K562 (cell line): ENCODE measurements around the gene TUBG2. TPM values are rescaled to one million over a fixed set of nuclear protein-coding genes. Genes with fewer than 3 reads are reported as not detected.
A peak's percentile ranks its signal among the peaks of the same experiment; 100 is the strongest.

Experiments used
- ASH1L ChIP-seq: fragments of 450-650 bp; IDR thresholded peaks from 2 replicates; pipeline ENCODE4 v1.6.1; 2018; ENCODE audit warnings: borderline replicate concordance, mild to moderate bottlenecking, low read depth; ENCODE audit not compliant: partially characterized antibody
- CREB1 ChIP-seq, 2 experiments: sonication (generic) in 1 of 2; formaldehyde crosslinking in 1 of 2; IDR thresholded peaks; 2 replicates each; pipeline versions ENCODE4 v1.6.1 to v1.8.0; 2012 to 2022; ENCODE audit warnings: inconsistent platforms in 1 of 2, mild to moderate bottlenecking in 1 of 2, missing genetic modification reagents in 1 of 2, moderate library complexity in 1 of 2
- E2F3 ChIP-seq: fragments of 250-450 bp; sonication (Bioruptor Pico); IDR thresholded peaks from 2 replicates; pipeline ENCODE4 v1.4.0; 2020; ENCODE audit warnings: mild to moderate bottlenecking
- HDAC6 ChIP-seq: IDR thresholded peaks from 2 replicates; pipeline ENCODE4 v1.6.1; 2012; ENCODE audit warnings: low read depth, mild to moderate bottlenecking, control low read depth, inconsistent platforms, low read length, moderate library complexity
- HNRNPL ChIP-seq: fragments of 200-400 bp; formaldehyde crosslinking; IDR thresholded peaks from 2 replicates; pipeline ENCODE4 v1.6.1; 2017; ENCODE audit warnings: low read depth, mild to moderate bottlenecking, low read length
- MEIS2 ChIP-seq: fragments of 450-650 bp; IDR thresholded peaks from 2 replicates; pipeline ENCODE4 v1.6.1; 2014; ENCODE audit warnings: mild to moderate bottlenecking; ENCODE audit not compliant: partially characterized antibody
- MTA1 ChIP-seq: fragments of 450-650 bp; IDR thresholded peaks from 2 replicates; pipeline ENCODE4 v1.6.1; 2017; ENCODE audit warnings: borderline replicate concordance
- NONO ChIP-seq, 2 experiments: fragments of 200-400 bp in 1 of 2; fragments of 450-650 bp in 1 of 2; formaldehyde crosslinking in 1 of 2; IDR thresholded peaks; 2 replicates each; pipeline ENCODE4 v1.6.1; 2017; ENCODE audit warnings: low read depth in 2 of 2, mild to moderate bottlenecking in 2 of 2, moderate library complexity in 2 of 2, low read length in 1 of 2
- PHF8 ChIP-seq: fragments of 200-600 bp; sonication (generic); IDR thresholded peaks from 2 replicates; pipeline ENCODE4 v1.6.1; 2012; ENCODE audit warnings: mixed run types, mild to moderate bottlenecking, inconsistent platforms, low read length, moderate library complexity, borderline replicate concordance
- POU5F1 ChIP-seq: fragments of 150-350 bp; IDR thresholded peaks from 2 replicates; pipeline ENCODE4 v1.6.1; 2014; ENCODE audit warnings: borderline replicate concordance, low read length, low read depth, mild to moderate bottlenecking; ENCODE audit not compliant: partially characterized antibody
- RBFOX2 ChIP-seq: fragments of 200-400 bp; formaldehyde crosslinking; IDR thresholded peaks from 2 replicates; pipeline ENCODE4 v1.6.1; 2017; ENCODE audit warnings: low read depth, mild to moderate bottlenecking, low read length, moderate library complexity
- SIX5 ChIP-seq, 2 experiments: IDR thresholded peaks; 2 replicates each; pipeline ENCODE4 v1.6.1; 2011; ENCODE audit warnings: low read length in 2 of 2, borderline replicate concordance in 1 of 2, low read depth in 1 of 2, mild to moderate bottlenecking in 1 of 2, moderate library complexity in 1 of 2; ENCODE audit not compliant: insufficient read depth in 1 of 2
- SMAD1 ChIP-seq: fragments of 150-350 bp; IDR thresholded peaks from 2 replicates; pipeline ENCODE4 v1.6.1; 2014; ENCODE audit warnings: low read length, low read depth; ENCODE audit not compliant: partially characterized antibody
- SMARCA5 ChIP-seq: fragments of 450-650 bp; IDR thresholded peaks from 2 replicates; pipeline ENCODE4 v1.6.1; 2016
- SP1 ChIP-seq: sonication (generic); formaldehyde crosslinking; IDR thresholded peaks from 2 replicates; pipeline ENCODE4 v1.8.1; 2022; ENCODE audit warnings: mild to moderate bottlenecking, missing genetic modification reagents
- TCFL5 ChIP-seq: fragments of 250-450 bp; sonication (Bioruptor Pico); conservative IDR thresholded peaks from 2 replicates; pipeline ENCODE4 v1.6.1; 2021; ENCODE audit warnings: mild to moderate bottlenecking, moderate library complexity, matching md5 sums
- TOE1 ChIP-seq, 2 experiments: fragments of 450-650 bp in 1 of 2; sonication (generic) in 1 of 2; formaldehyde crosslinking in 1 of 2; IDR thresholded peaks; 2 replicates each; pipeline versions ENCODE4 v1.7.1 to v1.8.0; 2016 to 2022; ENCODE audit warnings: borderline replicate concordance in 2 of 2, mild to moderate bottlenecking in 2 of 2, antibody characterized with exemption in 1 of 2, inconsistent platforms in 1 of 2, low read depth in 1 of 2, missing genetic modification reagents in 1 of 2, moderate library complexity in 1 of 2
- VEZF1 ChIP-seq: fragments of 200-800 bp; sonication (Bioruptor generic); IDR thresholded peaks from 2 replicates; pipeline ENCODE4 v1.6.1; 2017; ENCODE audit warnings: missing genetic modification characterization, missing compliant biosample characterization
- ZBTB26 ChIP-seq: fragments of 450-650 bp; formaldehyde crosslinking; IDR thresholded peaks from 2 replicates; pipeline ENCODE4 v1.4.0; 2022; ENCODE audit warnings: missing genetic modification characterization
- ZNF143 ChIP-seq: sonication (generic); formaldehyde crosslinking; IDR thresholded peaks from 2 replicates; pipeline ENCODE4 v1.9.0; 2022; ENCODE audit warnings: mild to moderate bottlenecking, missing genetic modification reagents
- ZNF444 ChIP-seq: fragments of 250-450 bp; sonication (Bioruptor Pico); IDR thresholded peaks from 2 replicates; pipeline ENCODE4 v1.4.0; 2020; ENCODE audit warnings: mild to moderate bottlenecking, moderate library complexity
- ZNF551 ChIP-seq: fragments of 250-450 bp; sonication (Bioruptor Pico); IDR thresholded peaks from 2 replicates; pipeline ENCODE4 v1.5.0; 2021; ENCODE audit warnings: mild to moderate bottlenecking, moderate library complexity
- polyA plus RNA-seq, 8 experiments: library from polyadenylated mRNA; depleted of rRNA in 4 of 8; stranded (reverse) in 5 of 8; unstranded in 3 of 8; fragments of >200 nt; fragmentation: Nextera tagmentation in 2 of 8; fragmentation: Illumina TruSeq in 1 of 8; extraction: Ambion mirVana in 2 of 8; extraction: Trizol in 1 of 8; gene quantifications; 2 replicates each; pipeline versions ENCODE4 v1.2.1 to v1.2.3, GENCODE V29; 2011 to 2014; ENCODE audit warnings: inconsistent platforms in 1 of 8, missing spikeins in 1 of 8
- total RNA-seq, 7 experiments: library from RNA; depleted of rRNA in 6 of 7; stranded (reverse); fragments of >200 nt in 6 of 7; fragmentation: Illumina TruSeq in 2 of 7; extraction: Trizol in 2 of 7; gene quantifications; 2 replicates each; pipeline versions ENCODE4 v1.2.1 to v1.2.3, GENCODE V29; 2011 to 2021; ENCODE audit warnings: low replicate concordance in 1 of 7

TUBG2 gene
- total and polyA plus RNA-seq, 9 of the 15 experiments (the other 6 are each of a cell fraction or from before 2014, with no cell fraction given): 0.09 to 0.80 (median 0.24) TPM; not detected in 2

GRCh38 chr17:42632949-42633444 is 26.1 kb upstream of the TUBG2 start (continued):
- no peak for TF ChIP-seq HDAC6
- 0 out of 2 replicates have a peak, but pooled peaks have one; percentile 21 for TF ChIP-seq RBFOX2
- TF ChIP-seq ZNF551 (CRISPR knock-in tag): no peak
- TF ChIP-seq PHF8: no peak
- TF ChIP-seq SP1 (CRISPR knock-in tag): no peak
- no peak for TF ChIP-seq NONO (IDR thresholded peaks at IDR 0.05; ENCODE audit: low read depth in 2 of 2, low read length in 1 of 2)
- peak; percentile 29 for TF ChIP-seq SMAD1
- TF ChIP-seq SMARCA5: no peak
- TF ChIP-seq SIX5 (IDR thresholded peaks at IDR 0.05; ENCODE audit: borderline replicate concordance in 1 of 2, insufficient read depth in 1 of 2, low read depth in 1 of 2, low read length in 2 of 2): no peak
- TF ChIP-seq POU5F1: no peak
- TF ChIP-seq ZNF444 (CRISPR knock-in tag): no peak
- no peak for TF ChIP-seq HNRNPL
- no peak; the same call in 1 of the 2 replicates for TF ChIP-seq CREB1 (IDR thresholded peaks at IDR 0.05)
- TF ChIP-seq CREB1 (CRISPR knock-in tag; IDR thresholded peaks at IDR 0.05): no peak
- no peak for TF ChIP-seq TCFL5 (CRISPR knock-in tag)
- TF ChIP-seq MEIS2: peak; percentile 98
- TF ChIP-seq VEZF1 (CRISPR knock-in tag): peak; percentile 32; the same call in 1 of the 2 replicates
- TF ChIP-seq E2F3 (CRISPR knock-in tag): no peak
- TF ChIP-seq ZBTB26: no peak
- no peak for TF ChIP-seq ASH1L
- no peak for TF ChIP-seq MTA1
- TF ChIP-seq TOE1 (IDR thresholded peaks at IDR 0.05; ENCODE audit: borderline replicate concordance): peak; percentile 61; the same call in 1 of the 2 replicates
- TF ChIP-seq TOE1 (CRISPR knock-in tag; IDR thresholded peaks at IDR 0.05; ENCODE audit: borderline replicate concordance, low read depth): no peak
- no peak for TF ChIP-seq ZNF143
